Measurements from ENCODE around the gene CLASP1.

DNA sequence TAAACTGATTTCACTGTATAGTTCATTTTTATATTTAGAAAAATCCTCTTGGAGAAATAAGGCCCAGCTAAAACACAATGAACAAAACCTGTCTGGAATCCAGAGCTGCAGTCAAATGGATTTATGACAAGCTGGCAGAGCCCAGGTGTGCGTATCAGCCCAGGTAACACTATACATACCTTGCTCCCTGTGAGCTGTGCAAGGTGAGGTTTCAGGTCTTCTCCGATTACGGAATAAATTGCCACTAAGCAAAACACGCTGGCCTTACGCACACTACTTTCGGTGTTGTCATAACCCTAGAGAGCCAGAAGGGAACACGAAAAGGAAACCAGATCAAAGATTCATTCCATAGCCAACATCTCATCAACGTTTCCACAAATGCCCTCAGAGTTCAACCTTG is 302.4 kb downstream of the CLASP1 start:
- TF ChIP-seq CTCF (IDR thresholded peaks at IDR 0.05) (no peak), POLR2AphosphoS5 (IDR thresholded peaks at IDR 0.05) (no peak), POLR2A (IDR thresholded peaks at IDR 0.05) (no peak)

All from stomach (tissue), 4 donors.